ENCODE data around the gene COL9A1.

The COL9A1 gene

DNA sequence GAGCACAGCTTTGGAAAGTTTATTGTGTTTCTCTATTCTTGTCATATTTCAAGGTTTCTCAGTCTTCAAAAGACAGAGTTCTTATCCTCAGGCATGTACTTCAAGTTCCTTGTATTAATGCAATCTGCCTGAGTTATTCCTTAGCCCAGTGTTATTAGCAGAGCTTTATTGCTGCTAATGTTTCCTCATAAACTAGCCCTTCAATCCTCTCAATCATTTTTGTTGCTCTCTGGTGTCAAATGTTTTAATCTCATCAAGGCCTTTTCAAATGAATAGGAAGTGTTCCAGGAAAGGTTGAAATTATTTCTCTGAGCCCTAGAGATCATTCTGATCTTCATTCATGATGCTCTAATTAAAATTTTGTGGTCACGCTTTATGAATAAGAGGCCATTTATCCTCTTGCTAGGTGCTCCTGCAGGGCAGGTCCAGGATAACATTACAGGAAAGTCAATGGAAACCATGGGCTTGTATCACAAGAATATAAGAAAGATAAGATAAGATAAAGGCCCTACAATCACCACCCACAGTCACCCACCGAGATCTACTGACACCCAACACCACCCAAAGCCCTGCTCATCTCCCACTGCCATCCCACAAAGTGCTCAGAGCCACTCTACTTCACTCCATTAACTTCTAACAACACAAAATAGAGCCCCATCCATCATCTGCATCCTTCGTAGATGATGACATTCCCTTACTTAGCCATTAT, 125.9 kb downstream of the COL9A1 start:
- no peak for DNase-seq (ENCODE audit: low read depth in 4 of 4, low spot score in 1 of 4)

DNA sequence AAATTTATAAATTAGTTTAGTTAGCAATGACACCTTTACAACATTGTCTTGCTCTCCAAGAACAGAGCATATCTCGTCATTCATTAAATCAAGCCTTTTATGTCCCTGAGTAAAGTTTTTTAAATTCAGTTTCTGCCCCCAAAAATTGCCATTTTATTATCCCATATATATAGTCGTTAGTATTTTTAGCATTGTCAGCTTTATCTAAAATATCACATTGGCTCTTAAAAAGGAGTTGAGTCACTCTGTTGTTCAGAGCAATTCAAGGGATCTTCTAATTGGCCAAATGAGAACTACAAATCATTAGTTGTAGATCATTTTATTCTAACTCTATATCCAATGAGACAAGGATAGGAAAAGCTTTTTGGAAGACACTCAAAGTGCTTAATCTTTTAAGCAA, 127.1 kb downstream of the COL9A1 start:
- DNase-seq (ENCODE audit: low read depth in 4 of 4, low spot score in 1 of 4): no peak

DNA sequence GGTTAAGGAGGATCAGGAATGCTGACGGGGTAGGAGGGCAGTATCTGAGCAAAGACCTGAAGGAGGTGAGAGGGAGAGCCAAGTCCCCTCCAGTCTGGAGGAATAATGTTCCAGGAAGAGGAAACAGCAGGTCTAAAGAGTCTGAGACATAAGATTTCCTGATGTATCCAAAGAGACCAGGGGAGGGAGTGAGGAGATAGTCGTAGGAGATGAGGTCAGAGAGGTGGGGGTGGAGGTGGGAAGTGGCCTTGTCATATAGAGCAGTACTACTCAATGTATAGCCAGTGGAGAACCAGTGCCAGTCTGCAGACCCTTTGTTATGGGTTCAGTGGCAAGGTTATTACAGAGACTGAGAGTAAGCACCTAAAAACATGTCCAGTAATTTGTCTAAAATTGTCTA, 130.6 kb downstream of the COL9A1 start:
- no peak for DNase-seq (ENCODE audit: low read depth in 4 of 4, low spot score in 1 of 4)

DNA sequence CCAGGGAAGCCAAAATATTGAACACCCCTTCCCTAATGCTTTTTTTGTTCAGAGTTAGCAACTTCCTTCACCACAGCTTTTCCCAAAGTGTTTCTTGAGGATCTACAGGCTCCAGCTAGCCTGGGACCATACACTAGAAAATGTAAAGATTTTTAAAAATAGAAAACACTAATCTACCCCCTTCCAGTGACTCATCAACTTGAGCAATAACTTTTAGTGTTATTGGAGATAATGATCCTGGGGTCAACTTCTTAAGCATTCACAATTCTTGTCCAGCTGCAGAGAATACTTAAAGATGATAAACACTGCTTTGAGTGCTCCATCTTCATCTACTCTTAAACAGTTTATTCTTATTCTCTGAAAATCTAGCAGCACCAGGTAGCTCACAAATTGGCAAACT, 131.6 kb downstream of the COL9A1 start:
- no peak for DNase-seq (ENCODE audit: low read depth in 4 of 4, low spot score in 1 of 4)

DNA sequence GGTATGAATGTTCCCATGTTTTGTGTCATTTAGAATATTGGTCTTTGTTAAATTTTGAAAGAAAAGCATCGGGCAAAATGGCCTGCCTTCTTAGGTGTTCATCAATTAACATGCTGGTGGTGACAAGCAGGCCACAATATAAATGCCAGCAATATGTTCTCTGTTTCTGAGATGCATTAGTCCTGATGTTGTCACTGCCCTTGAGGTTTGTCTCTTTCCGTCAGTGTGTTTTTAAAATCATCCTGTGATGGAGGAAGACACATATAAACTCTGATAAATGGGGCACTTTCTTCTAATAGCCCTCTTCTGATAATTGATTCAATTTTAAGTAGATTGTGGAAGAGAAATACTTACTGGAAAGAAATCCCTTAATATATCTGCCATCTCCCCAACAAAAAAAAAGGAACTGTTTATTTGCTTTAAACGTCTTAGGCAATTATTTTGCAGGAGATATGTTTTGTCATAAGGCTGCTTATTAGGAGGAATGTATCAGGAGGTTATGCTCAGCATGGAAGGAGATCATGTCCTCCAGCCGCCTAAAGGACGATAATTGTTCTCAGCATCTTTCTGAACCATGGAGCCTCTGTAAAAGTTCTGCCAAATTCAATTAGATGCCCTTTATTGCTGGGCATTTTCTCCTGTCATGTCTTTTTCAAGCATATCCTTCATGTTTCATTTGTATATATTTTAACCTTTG, 134.1 kb downstream of the COL9A1 start:
- no peak for DNase-seq (ENCODE audit: low read depth in 4 of 4, low spot score in 1 of 4)

Data from stimulated activated CD4-positive, alpha-beta T cell treated with anti-CD3 and anti-CD28 coated beads, Interleukin-1b, Interleukin-23, amount 100 ng/mL, for 24 hours (primary cell).